Measurements from ENCODE around the gene COL21A1. TPM values are rescaled to one million over a fixed set of nuclear protein-coding genes. Genes with fewer than 3 reads are reported as not detected.
"Not testable (repeated sequence)": the region's sequence is repeated elsewhere in the genome, so short reads cannot be mapped to it uniquely, and the experiment has no call there.

Gene COL21A1
- total and polyA plus RNA-seq, 2 donors: 16.8 to 151 TPM

DNA sequence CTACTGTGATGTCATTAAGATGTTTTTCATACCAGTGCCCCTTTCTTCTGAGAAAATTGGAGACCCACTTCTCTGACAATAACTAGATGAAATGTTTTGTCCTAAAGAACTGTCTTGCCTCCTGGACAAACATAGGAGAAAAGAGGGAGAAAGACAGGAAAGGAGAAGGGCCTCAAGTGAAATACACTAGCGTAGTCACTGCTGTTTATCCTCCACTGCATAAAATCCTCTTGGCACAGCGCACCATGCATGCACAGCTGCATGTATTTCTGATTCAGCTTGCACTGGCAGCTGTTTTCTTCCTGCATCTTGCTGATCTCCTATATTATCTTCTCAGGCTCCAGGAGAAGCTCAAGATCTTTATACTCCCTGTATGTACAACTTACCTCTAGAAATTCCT, 214.0 kb downstream of the COL21A1 start:
- H3K4me3 ChIP-seq (ENCODE audit: low read depth, low read length): no peak overlapping the region
- H3K4me1 ChIP-seq (ENCODE audit: insufficient read depth): no peaks in the 10 kb centered on the region
- H3K27ac ChIP-seq (ENCODE audit: low read depth): no peak overlapping the region
- no peaks in the 10 kb centered on the region for H3K36me3 ChIP-seq (ENCODE audit: insufficient read depth)
- 84% methylated on average over 2 of the region's 2 CpGs for WGBS
- DNase-seq (ENCODE audit: extremely low spot score): no peak

DNA sequence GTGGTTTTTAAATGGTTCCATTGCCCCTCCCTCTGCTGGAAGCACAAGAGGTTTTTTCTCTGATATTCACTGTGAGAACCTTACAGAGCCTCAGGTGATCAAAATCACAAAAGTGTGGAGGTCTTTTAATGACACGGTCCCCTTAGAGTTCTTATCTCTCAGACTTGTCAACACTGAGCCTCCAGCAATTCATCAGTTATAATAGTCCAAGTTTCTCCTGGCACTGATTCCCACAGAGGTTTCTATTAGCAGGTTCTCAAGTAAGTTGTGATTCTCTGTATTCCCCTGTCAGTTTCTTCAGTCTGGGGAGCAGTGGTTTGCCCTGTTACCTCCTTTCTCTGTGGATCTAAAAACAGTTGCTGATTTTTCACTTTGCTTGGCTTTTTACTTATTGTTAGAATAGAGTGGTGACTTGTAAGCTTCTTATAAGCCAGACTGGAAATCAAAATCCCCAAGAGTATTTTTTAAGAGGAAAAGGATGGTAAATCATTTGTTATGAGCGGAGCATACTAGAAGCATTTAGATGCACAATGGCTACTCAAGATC, 214.6 kb downstream of the COL21A1 start:
- no peak overlapping the region for H3K4me3 ChIP-seq (ENCODE audit: low read depth, low read length)
- DNase-seq (ENCODE audit: extremely low spot score): no peak
- H3K36me3 ChIP-seq (ENCODE audit: insufficient read depth): no peaks in the 10 kb centered on the region
- H3K27ac ChIP-seq (ENCODE audit: low read depth): no peak overlapping the region
- no peaks in the 10 kb centered on the region for H3K4me1 ChIP-seq (ENCODE audit: insufficient read depth)
- 51% methylated on average over 2 of the region's 2 CpGs for WGBS

- WGBS: 94% methylated on average over 2 of the region's 2 CpGs
- Histone ChIP-seq H3K36me3 (ENCODE audit: insufficient read depth) (no peaks in the 10 kb centered on the region), H3K4me3 (ENCODE audit: low read depth, low read length) (no peak overlapping the region), H3K27ac (ENCODE audit: low read depth) (no peak overlapping the region), H3K4me1 (ENCODE audit: insufficient read depth) (no peaks in the 10 kb centered on the region)
- DNase-seq (ENCODE audit: extremely low spot score): no peak
Observed at GRCh38 chr6:56027865-56028264, 219.5 kb downstream of the COL21A1 start.

GRCh38 chr6:56026455-56027180, 220.8 kb downstream of the COL21A1 start:
- Histone ChIP-seq H3K4me3 (ENCODE audit: low read depth, low read length) (no peak overlapping the region), H3K36me3 (ENCODE audit: insufficient read depth) (no peaks in the 10 kb centered on the region), H3K4me1 (ENCODE audit: insufficient read depth) (no peaks in the 10 kb centered on the region), H3K27ac (ENCODE audit: low read depth) (no peak overlapping the region)
- no peak for DNase-seq (ENCODE audit: extremely low spot score)
- WGBS: 66% methylated on average over 2 of the region's 2 CpGs

- Histone ChIP-seq H3K4me1 (ENCODE audit: insufficient read depth) (no peaks in the 10 kb centered on the region), H3K4me3 (ENCODE audit: low read depth, low read length) (no peak overlapping the region), H3K36me3 (ENCODE audit: insufficient read depth) (no peaks in the 10 kb centered on the region), H3K27ac (ENCODE audit: low read depth) (no peak overlapping the region)
- DNase-seq (ENCODE audit: extremely low spot score): peak; percentile 46
Observed at GRCh38 chr6:56025795-56026194, 221.6 kb downstream of the COL21A1 start.

DNA sequence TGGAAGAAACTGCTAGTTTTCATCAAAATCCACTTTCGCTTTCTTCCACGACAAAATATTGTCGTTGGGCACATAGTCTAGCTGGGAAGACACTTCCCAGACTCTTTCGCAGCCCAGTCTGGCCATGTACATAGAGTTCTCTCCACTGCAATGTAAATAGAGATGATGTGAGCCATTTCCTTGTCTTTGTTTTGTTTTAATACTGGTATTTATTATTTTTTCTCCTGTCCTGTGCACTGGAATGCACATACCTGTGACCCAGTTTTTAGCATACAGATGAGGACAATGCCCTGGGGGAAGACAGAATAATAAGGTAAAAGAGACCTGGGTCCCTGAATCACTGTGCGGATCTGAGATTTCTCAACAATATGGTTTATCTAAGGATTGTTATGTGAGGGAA, 222.4 kb downstream of the COL21A1 start:
- no peaks in the 10 kb centered on the region for H3K4me1 ChIP-seq (ENCODE audit: insufficient read depth)
- no peaks in the 10 kb centered on the region for H3K36me3 ChIP-seq (ENCODE audit: insufficient read depth)
- 69% methylated on average over 5 of the region's 5 CpGs for WGBS
- no peak overlapping the region for H3K4me3 ChIP-seq (ENCODE audit: low read depth, low read length)
- no peak overlapping the region for H3K27ac ChIP-seq (ENCODE audit: low read depth)
- DNase-seq (ENCODE audit: extremely low spot score): no peak

GRCh38 chr6:56023829-56024228, 223.6 kb downstream of the COL21A1 start:
- Histone ChIP-seq H3K4me3 (ENCODE audit: low read depth, low read length) (no peak overlapping the region), H3K27ac (ENCODE audit: low read depth) (no peak overlapping the region), H3K36me3 (ENCODE audit: insufficient read depth) (no peaks in the 10 kb centered on the region), H3K4me1 (ENCODE audit: insufficient read depth) (no peaks in the 10 kb centered on the region)
- DNase-seq (ENCODE audit: extremely low spot score): no peak
- WGBS: 85% methylated on average over 3 of the region's 3 CpGs

- Histone ChIP-seq H3K4me3 (ENCODE audit: low read depth, low read length) (no peak overlapping the region), H3K36me3 (ENCODE audit: insufficient read depth) (no peaks in the 10 kb centered on the region), H3K4me1 (ENCODE audit: insufficient read depth) (no peaks in the 10 kb centered on the region), H3K27ac (ENCODE audit: low read depth) (no peak overlapping the region)
- no peak for DNase-seq (ENCODE audit: extremely low spot score)
- 88% methylated on average over 1 of the region's 1 CpG for WGBS
Observed at GRCh38 chr6:56022678-56023077, 224.7 kb downstream of the COL21A1 start.

DNA sequence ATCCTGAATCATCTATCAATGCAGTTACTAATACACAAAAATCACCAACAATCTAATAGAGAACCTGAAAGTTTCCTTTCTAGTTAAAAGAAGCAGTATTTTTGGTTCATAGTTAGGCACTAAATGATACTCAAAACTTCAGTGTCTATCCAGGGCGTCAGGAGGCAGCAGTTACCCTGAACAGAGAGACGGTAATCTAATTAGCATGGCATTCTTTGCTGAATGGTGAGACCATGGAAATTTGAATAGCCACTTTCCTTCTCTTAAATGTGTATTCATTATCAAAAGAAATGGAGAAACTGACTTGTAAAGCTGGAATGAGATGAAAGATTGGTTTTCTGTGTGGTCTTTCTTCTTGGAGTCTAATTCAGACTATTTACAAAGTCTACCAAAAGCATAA, 225.4 kb downstream of the COL21A1 start:
- H3K27ac ChIP-seq (ENCODE audit: low read depth): no peak overlapping the region
- no peaks in the 10 kb centered on the region for H3K4me1 ChIP-seq (ENCODE audit: insufficient read depth)
- DNase-seq (ENCODE audit: extremely low spot score): no peak
- no peaks in the 10 kb centered on the region for H3K36me3 ChIP-seq (ENCODE audit: insufficient read depth)
- no peak overlapping the region for H3K4me3 ChIP-seq (ENCODE audit: low read depth, low read length)
- WGBS: 89% methylated on average over 2 of the region's 2 CpGs

DNA sequence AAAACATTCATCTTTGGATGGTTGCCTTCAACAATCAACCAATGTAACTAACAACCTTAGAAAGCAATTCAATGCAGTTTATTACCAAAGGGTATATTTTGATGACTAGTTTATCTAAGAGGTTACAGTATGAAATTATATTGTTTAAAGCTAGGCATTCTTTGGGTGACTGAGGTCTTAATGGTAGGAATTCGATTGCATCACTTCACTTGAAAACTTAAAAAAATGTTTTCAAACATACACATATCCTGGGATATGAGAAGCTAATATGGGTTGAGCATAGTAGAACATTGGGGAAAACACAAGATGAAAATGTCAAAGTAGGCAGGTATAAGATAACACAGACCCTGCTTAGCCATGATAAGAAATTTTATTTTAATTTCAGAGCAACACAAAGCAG, 227.4 kb downstream of the COL21A1 start:
- Histone ChIP-seq H3K4me3 (ENCODE audit: low read depth, low read length) (no peak overlapping the region), H3K4me1 (ENCODE audit: insufficient read depth) (no peaks in the 10 kb centered on the region), H3K27ac (ENCODE audit: low read depth) (no peak overlapping the region), H3K36me3 (ENCODE audit: insufficient read depth) (no peaks in the 10 kb centered on the region)
- WGBS: 83% methylated on average over 1 of the region's 1 CpG
- DNase-seq (ENCODE audit: extremely low spot score): no peak

GRCh38 chr6:56017198-56017597, 230.2 kb downstream of the COL21A1 start:
- Histone ChIP-seq H3K4me3 (ENCODE audit: low read depth, low read length) (no peak overlapping the region), H3K27ac (ENCODE audit: low read depth) (no peak overlapping the region), H3K36me3 (ENCODE audit: insufficient read depth) (no peaks in the 10 kb centered on the region), H3K4me1 (ENCODE audit: insufficient read depth) (no peaks in the 10 kb centered on the region)
- DNase-seq (ENCODE audit: extremely low spot score): no peak
- 77% methylated on average over 2 of the region's 2 CpGs for WGBS

DNA sequence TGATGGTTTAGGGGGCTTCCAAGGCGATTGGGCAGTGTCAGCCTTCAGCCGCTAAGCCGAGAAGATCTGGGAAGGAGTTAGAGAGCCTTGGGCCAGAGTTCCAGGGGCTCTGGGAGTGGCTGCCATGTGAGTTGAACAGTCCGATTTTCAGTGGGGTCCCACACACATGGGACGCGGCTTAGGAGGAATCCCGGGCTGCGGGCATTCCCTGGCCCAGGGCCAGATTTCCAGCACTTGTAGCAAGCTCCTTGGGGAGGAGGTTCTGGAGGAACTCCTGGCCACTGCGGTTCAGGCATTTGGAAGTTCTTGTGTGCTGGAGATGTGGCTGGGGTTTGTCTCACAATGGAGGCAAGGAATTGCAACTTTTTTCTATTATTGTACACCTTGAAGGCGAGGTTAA, 233.3 kb downstream of the COL21A1 start:
- not testable (repeated sequence) for DNase-seq (ENCODE audit: extremely low spot score); H3K4me1 ChIP-seq (ENCODE audit: insufficient read depth); H3K27ac ChIP-seq (ENCODE audit: low read depth); H3K36me3 ChIP-seq (ENCODE audit: insufficient read depth); H3K4me3 ChIP-seq (ENCODE audit: low read depth, low read length)
- 90% methylated on average over 10 of the region's 10 CpGs for WGBS

GRCh38 chr6:56009636-56010035, 237.7 kb downstream of the COL21A1 start:
- 70% methylated on average over 2 of the region's 2 CpGs for WGBS
- no peak overlapping the region for H3K4me3 ChIP-seq (ENCODE audit: low read depth, low read length)
- H3K36me3 ChIP-seq (ENCODE audit: insufficient read depth): no peaks in the 10 kb centered on the region
- H3K27ac ChIP-seq (ENCODE audit: low read depth): peak overlapping the region; percentile 10
- no peak for DNase-seq (ENCODE audit: extremely low spot score)
- no peaks in the 10 kb centered on the region for H3K4me1 ChIP-seq (ENCODE audit: insufficient read depth)
